K562 (cell line): ENCODE measurements around the gene CYP21A2. TPM values are rescaled to one million over a fixed set of nuclear protein-coding genes. Genes with fewer than 3 reads are reported as not detected.

Experiments used
- ATAC-seq: fragments of 200-7000 bp; cut with Tn5 transposase; 3 replicates; pipeline ENCODE4 v1.9.1; 2020; ENCODE audit warnings: moderate library complexity
- BruUV-seq: library from RNA; stranded (reverse); fragments of 400-500 nt; replicated peaks from 2 replicates; lab custom pipeline; 2021; lab: Mats Ljungman, UMichigan
- CTCF ChIA-PET: fragments of 300-600 bp; formaldehyde crosslinking; extraction: SDS; loops from one replicate; lab custom pipeline; 2021; ENCODE audit warnings: low intra/inter-chr PET ratio; lab: Yijun Ruan, JAX
- POLR2A ChIA-PET: fragments of 300-600, 350-650 bp; sonication (Branson Sonifier 250); formaldehyde crosslinking; extraction: SDS; loops from one replicate; lab custom pipeline; 2021; ENCODE audit warnings: antibody characterized with exemption, inconsistent platforms; lab: Yijun Ruan, JAX
- DNase-seq, 4 experiments: peaks; one replicate each; pipeline versions ENCODE4 v3.0.0 to v3.0.0-alpha.2; 2011 to 2018; ENCODE audit warnings: low spot score in 3 of 4, mixed read lengths in 3 of 4; ENCODE audit errors: extremely low read depth in 1 of 4
- FAIRE-seq: peaks from 2 replicates; lab custom pipeline; 2011; peaks lifted over from hg19 to GRCh38; lab: Jason Lieb, UNC
- H2AFZ ChIP-seq: 2 replicates; pipeline ENCODE4 v1.6.0; 2011; ENCODE audit warnings: low read depth, low read length, control low read depth, inconsistent platforms
- H3K27ac ChIP-seq: fragments of 200-600 bp; 3 replicates; pipeline ENCODE4 v1.8.0; 2011; ENCODE audit warnings: low read depth, mild to moderate bottlenecking, control low read depth, inconsistent platforms, low read length, moderate library complexity, mixed read lengths; ENCODE audit errors: extremely low read depth
- H3K27me3 ChIP-seq, 2 experiments: fragments of 300-600 bp in 1 of 2; 2 replicates in 1 of 2; 3 replicates in 1 of 2; pipeline versions ENCODE4 v1.6.0 to v1.8.0; 2011; ENCODE audit warnings: inconsistent platforms in 2 of 2, low read length in 2 of 2, mild to moderate bottlenecking in 1 of 2, mixed read lengths in 1 of 2, moderate library complexity in 1 of 2; ENCODE audit not compliant: control insufficient read depth in 2 of 2, insufficient read depth in 2 of 2
- H3K36me3 ChIP-seq: fragments of 300-600 bp; 3 replicates; pipeline ENCODE4 v1.8.0; 2011; ENCODE audit warnings: mild to moderate bottlenecking, low read length, inconsistent platforms; ENCODE audit not compliant: control insufficient read depth, insufficient read depth
- H3K4me1 ChIP-seq, 2 experiments: fragments of 200-600 bp in 1 of 2; replicated peaks in 1 of 2; 2 replicates in 1 of 2; 3 replicates in 1 of 2; pipeline versions ENCODE4 v1.5.1 to v1.8.0; 2011; ENCODE audit warnings: inconsistent platforms in 2 of 2, low read length in 2 of 2, mild to moderate bottlenecking in 1 of 2, mixed read lengths in 1 of 2, moderate library complexity in 1 of 2; ENCODE audit not compliant: control insufficient read depth in 2 of 2, insufficient read depth in 2 of 2
- H3K4me2 ChIP-seq: 2 replicates; pipeline ENCODE4 v1.6.1; 2011; ENCODE audit warnings: low read length, control low read depth, inconsistent platforms, mixed read lengths; ENCODE audit not compliant: insufficient read depth
- H3K4me3 ChIP-seq: fragments of 200-600 bp; sonication (generic), shearing (Covaris generic); 2 replicates; pipeline ENCODE4 v1.5.1; 2016; ENCODE audit warnings: control low read depth, inconsistent platforms
- H3K79me2 ChIP-seq: fragments of 200-600 bp; 3 replicates; pipeline ENCODE4 v1.8.0; 2011; ENCODE audit warnings: low read length, inconsistent platforms; ENCODE audit not compliant: control insufficient read depth, insufficient read depth
- H3K9ac ChIP-seq, 2 experiments: 2 replicates each; pipeline versions ENCODE4 v1.6.0 to v1.6.1; 2011; ENCODE audit warnings: low read depth in 2 of 2, low read length in 2 of 2, control low read depth in 1 of 2, inconsistent platforms in 1 of 2, mild to moderate bottlenecking in 1 of 2, mixed read lengths in 1 of 2; ENCODE audit not compliant: insufficient read depth in 1 of 2
- H3K9me1 ChIP-seq: one replicate; pipeline ENCODE4 v1.6.0; 2011; ENCODE audit warnings: inconsistent platforms, mild to moderate bottlenecking, low read length, moderate library complexity; ENCODE audit not compliant: control insufficient read depth, insufficient read depth
- H3K9me3 ChIP-seq: replicated peaks from 2 replicates; pipeline ENCODE4 v1.5.1; 2011; ENCODE audit warnings: low read depth, low read length, inconsistent platforms; ENCODE audit not compliant: control insufficient read depth, insufficient read depth
- H4K20me1 ChIP-seq: replicated peaks from 2 replicates; pipeline ENCODE4 v1.6.1; 2011; ENCODE audit warnings: low read length, inconsistent platforms, mixed read lengths; ENCODE audit not compliant: control insufficient read depth, insufficient read depth
- CHD4 ChIP-seq: fragments of 200-600 bp; sonication (generic); IDR thresholded peaks from 3 replicates; pipeline ENCODE4 v1.6.1; 2012; ENCODE audit warnings: low read depth, mild to moderate bottlenecking, mixed read lengths, low read length, inconsistent platforms; ENCODE audit not compliant: insufficient read depth, insufficient replicate concordance, poor library complexity, severe bottlenecking
- MAFG ChIP-seq: fragments of 450-650 bp; conservative IDR thresholded peaks from 2 replicates; pipeline ENCODE4 v1.6.1; 2016; ENCODE audit warnings: missing genetic modification characterization, missing compliant biosample characterization
- ZFX ChIP-seq: sonication (generic); formaldehyde crosslinking; IDR thresholded peaks from 2 replicates; pipeline ENCODE4 v1.8.0; 2022; ENCODE audit warnings: mild to moderate bottlenecking, missing genetic modification reagents, moderate library complexity
- WGBS: fragments of 100-300 bp; shearing (Covaris generic); methylation state at CpG from one replicate; pipeline ENCODE4 v1.1.6; 2016; ENCODE audit warnings: low coverage, mixed read lengths; ENCODE audit not compliant: insufficient coverage; ENCODE audit errors: missing lambda C conversion rate; 5-methylcytosine and 5-hydroxymethylcytosine counted together
- in situ Hi-C: fragments of 300-500 bp; cut with MboI; formaldehyde crosslinking; loops from 4 replicates; pipeline ENCODE4 v1.15.0; 2018; ENCODE audit warnings: inconsistent platforms, mixed read lengths
- intact Hi-C: fragments of 100-400 bp; cut with micrococcal nuclease; formaldehyde crosslinking; loops from 2 replicates; pipeline ENCODE4 v1.14.2; 2022
- polyA plus RNA-seq, 8 experiments: library from polyadenylated mRNA; depleted of rRNA in 4 of 8; stranded (reverse) in 5 of 8; unstranded in 3 of 8; fragments of >200 nt; fragmentation: Nextera tagmentation in 2 of 8; fragmentation: Illumina TruSeq in 1 of 8; extraction: Ambion mirVana in 2 of 8; extraction: Trizol in 1 of 8; gene quantifications; 2 replicates each; pipeline versions ENCODE4 v1.2.1 to v1.2.3, GENCODE V29; 2011 to 2014; ENCODE audit warnings: inconsistent platforms in 1 of 8, missing spikeins in 1 of 8
- total RNA-seq, 7 experiments: library from RNA; depleted of rRNA in 6 of 7; stranded (reverse); fragments of >200 nt in 6 of 7; fragmentation: Illumina TruSeq in 2 of 7; extraction: Trizol in 2 of 7; gene quantifications; 2 replicates each; pipeline versions ENCODE4 v1.2.1 to v1.2.3, GENCODE V29; 2011 to 2021; ENCODE audit warnings: low replicate concordance in 1 of 7
- TF ChIP-seq, protein P1 (sequence below), 2 experiments: fragments of 450-650 bp in 1 of 2; sonication (generic) in 1 of 2; formaldehyde crosslinking; conservative IDR thresholded peaks; 2 replicates each; pipeline versions ENCODE4 v1.4.0 to v1.8.1; 2020 to 2022; ENCODE audit warnings: mild to moderate bottlenecking in 1 of 2, missing genetic modification reagents in 1 of 2
- TF ChIP-seq, protein P2 (sequence below), 2 experiments: fragments of 200-800 bp in 1 of 2; sonication (Bioruptor generic) in 1 of 2; sonication (generic) in 1 of 2; formaldehyde crosslinking in 1 of 2; IDR thresholded peaks in 1 of 2; conservative IDR thresholded peaks in 1 of 2; 2 replicates each; pipeline versions ENCODE4 v1.5.0 to v1.6.1; 2016 to 2020; ENCODE audit warnings: missing compliant biosample characterization in 1 of 2, missing genetic modification characterization in 1 of 2, missing genetic modification reagents in 1 of 2
- TF ChIP-seq, protein P3 (sequence below): fragments of 450-650 bp; IDR thresholded peaks from 2 replicates; pipeline ENCODE4 v1.6.1; 2017; ENCODE audit warnings: antibody characterized with exemption, mild to moderate bottlenecking

CYP21A2 gene
- total and polyA plus RNA-seq, 9 of the 15 experiments (the other 6 are each of a cell fraction or from before 2014, with no cell fraction given) = 0.03 to 1.4 (median 0.19) TPM

DNA sequence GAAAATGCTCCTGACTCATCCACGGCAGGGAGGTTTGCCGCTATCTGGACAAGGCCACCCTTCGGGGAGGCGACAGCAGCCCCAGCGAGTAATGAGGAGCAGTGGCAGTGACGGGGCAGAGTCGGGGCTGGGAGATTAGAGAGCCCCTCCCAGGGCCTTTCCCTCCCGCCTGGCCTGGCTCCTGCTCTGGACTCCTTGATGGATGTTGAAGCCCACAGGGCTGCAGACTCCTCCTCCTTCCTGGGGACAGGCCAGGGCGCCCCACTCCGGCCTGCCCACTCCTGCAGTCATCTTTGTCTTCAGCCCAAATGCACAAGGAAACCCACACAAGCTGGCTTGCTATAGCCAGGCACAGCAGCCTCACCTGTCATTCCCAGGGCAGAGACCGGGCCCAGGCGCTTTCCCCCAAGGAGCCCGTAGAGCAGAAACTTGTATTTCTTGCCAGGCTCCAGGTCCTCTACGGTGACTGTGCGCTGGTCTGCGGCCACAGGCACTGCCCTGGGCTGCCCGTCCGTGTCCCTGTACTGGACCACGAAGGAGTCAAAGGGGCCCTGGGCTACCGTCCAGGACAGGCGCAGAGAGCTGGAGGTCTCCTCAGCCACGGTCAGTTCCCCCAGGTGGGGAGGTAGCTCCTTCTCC lies 7.7 kb downstream of the CYP21A2 start:
- H3K9me3 ChIP-seq = no peaks in the 10 kb centered on the region
- H3K9me1 ChIP-seq = peaks cover 6% of the 10 kb centered on the region
- CTCF ChIA-PET = no interaction called here
- H2AFZ ChIP-seq = peak overlapping the region; percentile 90
- in situ Hi-C loops (loop anchor here (10.0 kb wide), 1 partner anchor 91 kb away; the partner anchor contains the start of genes NELFE and SKIC2), intact Hi-C loops (no loop called here)
- WGBS = 31% methylated on average over 20 of the region's 22 CpGs
- H3K79me2 ChIP-seq = peaks cover 2% of the 10 kb centered on the region; the same call in 1 of the 3 replicates
- BruUV-seq = no TSS peak
- H4K20me1 ChIP-seq = no peaks in the 10 kb centered on the region
- H3K4me1 ChIP-seq = peaks cover 31 to 51% of the 10 kb centered on the region in 2 experiments
- no peak overlapping the region for H3K4me3 ChIP-seq
- H3K27ac ChIP-seq = peak overlapping the region; percentile 93
- POLR2A ChIA-PET = interaction anchor here (0.6 to 1.3 kb wide), 4 partner anchors 74 to 215 kb away, joined by 3 to 5 read pairs (median 3); partner anchors contain the start of gene DXO
- peak overlapping the region; percentile 65; the same call in 1 of the 2 replicates for H3K4me2 ChIP-seq
- ATAC-seq (peak; percentile 90), DNase-seq (peak; percentile 52 to 94 (median 60)), FAIRE-seq (peak; percentile 100)
- H3K36me3 ChIP-seq = no peaks in the 10 kb centered on the region
- peak overlapping the region; percentile 66 to 85 for H3K9ac ChIP-seq
- no peaks in the 10 kb centered on the region for H3K27me3 ChIP-seq
- TF ChIP-seq, protein P1, sequence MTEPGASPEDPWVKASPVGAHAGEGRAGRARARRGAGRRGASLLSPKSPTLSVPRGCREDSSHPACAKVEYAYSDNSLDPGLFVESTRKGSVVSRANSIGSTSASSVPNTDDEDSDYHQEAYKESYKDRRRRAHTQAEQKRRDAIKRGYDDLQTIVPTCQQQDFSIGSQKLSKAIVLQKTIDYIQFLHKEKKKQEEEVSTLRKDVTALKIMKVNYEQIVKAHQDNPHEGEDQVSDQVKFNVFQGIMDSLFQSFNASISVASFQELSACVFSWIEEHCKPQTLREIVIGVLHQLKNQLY (CRISPR knock-in tag; conservative IDR thresholded peaks at IDR 0.05) = 0 out of 4 replicates have a peak, but pooled peaks of 1 of the 2 experiments have one; percentile 25
- TF ChIP-seq CHD4 (no peak), MAFG (tag) (peak; percentile 20), ZFX (CRISPR knock-in tag) (peak; percentile 64; the same call in 1 of the 2 replicates)
- TF ChIP-seq, protein P2, sequence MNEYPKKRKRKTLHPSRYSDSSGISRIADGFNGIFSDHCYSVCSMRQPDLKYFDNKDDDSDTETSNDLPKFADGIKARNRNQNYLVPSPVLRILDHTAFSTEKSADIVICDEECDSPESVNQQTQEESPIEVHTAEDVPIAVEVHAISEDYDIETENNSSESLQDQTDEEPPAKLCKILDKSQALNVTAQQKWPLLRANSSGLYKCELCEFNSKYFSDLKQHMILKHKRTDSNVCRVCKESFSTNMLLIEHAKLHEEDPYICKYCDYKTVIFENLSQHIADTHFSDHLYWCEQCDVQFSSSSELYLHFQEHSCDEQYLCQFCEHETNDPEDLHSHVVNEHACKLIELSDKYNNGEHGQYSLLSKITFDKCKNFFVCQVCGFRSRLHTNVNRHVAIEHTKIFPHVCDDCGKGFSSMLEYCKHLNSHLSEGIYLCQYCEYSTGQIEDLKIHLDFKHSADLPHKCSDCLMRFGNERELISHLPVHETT (CRISPR knock-in tag; conservative IDR thresholded peaks at IDR 0.05 in 1 of 2, IDR thresholded peaks at IDR 0.05 in 1 of 2) = no peak
- TF ChIP-seq, protein P3, sequence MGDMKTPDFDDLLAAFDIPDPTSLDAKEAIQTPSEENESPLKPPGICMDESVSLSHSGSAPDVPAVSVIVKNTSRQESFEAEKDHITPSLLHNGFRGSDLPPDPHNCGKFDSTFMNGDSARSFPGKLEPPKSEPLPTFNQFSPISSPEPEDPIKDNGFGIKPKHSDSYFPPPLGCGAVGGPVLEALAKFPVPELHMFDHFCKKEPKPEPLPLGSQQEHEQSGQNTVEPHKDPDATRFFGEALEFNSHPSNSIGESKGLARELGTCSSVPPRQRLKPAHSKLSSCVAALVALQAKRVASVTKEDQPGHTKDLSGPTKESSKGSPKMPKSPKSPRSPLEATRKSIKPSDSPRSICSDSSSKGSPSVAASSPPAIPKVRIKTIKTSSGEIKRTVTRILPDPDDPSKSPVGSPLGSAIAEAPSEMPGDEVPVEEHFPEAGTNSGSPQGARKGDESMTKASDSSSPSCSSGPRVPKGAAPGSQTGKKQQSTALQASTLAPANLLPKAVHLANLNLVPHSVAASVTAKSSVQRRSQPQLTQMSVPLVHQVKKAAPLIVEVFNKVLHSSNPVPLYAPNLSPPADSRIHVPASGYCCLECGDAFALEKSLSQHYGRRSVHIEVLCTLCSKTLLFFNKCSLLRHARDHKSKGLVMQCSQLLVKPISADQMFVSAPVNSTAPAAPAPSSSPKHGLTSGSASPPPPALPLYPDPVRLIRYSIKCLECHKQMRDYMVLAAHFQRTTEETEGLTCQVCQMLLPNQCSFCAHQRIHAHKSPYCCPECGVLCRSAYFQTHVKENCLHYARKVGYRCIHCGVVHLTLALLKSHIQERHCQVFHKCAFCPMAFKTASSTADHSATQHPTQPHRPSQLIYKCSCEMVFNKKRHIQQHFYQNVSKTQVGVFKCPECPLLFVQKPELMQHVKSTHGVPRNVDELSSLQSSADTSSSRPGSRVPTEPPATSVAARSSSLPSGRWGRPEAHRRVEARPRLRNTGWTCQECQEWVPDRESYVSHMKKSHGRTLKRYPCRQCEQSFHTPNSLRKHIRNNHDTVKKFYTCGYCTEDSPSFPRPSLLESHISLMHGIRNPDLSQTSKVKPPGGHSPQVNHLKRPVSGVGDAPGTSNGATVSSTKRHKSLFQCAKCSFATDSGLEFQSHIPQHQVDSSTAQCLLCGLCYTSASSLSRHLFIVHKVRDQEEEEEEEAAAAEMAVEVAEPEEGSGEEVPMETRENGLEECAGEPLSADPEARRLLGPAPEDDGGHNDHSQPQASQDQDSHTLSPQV = peak; percentile 94
